Airway epithelial cell (primary cell): ENCODE measurements around the gene TP53TG5. TPM values are rescaled to one million over a fixed set of nuclear protein-coding genes. Genes with fewer than 3 reads are reported as not detected.

Experiments used
- total RNA-seq: library from RNA; depleted of rRNA; stranded (reverse); fragments of >200 nt; gene quantifications from 2 replicates; pipeline ENCODE4 v1.2.3, GENCODE V29; 2015

The TP53TG5 gene
- total RNA-seq = not detected in 2 replicates

GRCh38 chr20:45378191-45378590 lies at the start of gene TP53TG5:
Gene TP53TG5 (minus strand): TSS chr20:45378325. CDS start chr20:45378236, 89 bp downstream.

DNA sequence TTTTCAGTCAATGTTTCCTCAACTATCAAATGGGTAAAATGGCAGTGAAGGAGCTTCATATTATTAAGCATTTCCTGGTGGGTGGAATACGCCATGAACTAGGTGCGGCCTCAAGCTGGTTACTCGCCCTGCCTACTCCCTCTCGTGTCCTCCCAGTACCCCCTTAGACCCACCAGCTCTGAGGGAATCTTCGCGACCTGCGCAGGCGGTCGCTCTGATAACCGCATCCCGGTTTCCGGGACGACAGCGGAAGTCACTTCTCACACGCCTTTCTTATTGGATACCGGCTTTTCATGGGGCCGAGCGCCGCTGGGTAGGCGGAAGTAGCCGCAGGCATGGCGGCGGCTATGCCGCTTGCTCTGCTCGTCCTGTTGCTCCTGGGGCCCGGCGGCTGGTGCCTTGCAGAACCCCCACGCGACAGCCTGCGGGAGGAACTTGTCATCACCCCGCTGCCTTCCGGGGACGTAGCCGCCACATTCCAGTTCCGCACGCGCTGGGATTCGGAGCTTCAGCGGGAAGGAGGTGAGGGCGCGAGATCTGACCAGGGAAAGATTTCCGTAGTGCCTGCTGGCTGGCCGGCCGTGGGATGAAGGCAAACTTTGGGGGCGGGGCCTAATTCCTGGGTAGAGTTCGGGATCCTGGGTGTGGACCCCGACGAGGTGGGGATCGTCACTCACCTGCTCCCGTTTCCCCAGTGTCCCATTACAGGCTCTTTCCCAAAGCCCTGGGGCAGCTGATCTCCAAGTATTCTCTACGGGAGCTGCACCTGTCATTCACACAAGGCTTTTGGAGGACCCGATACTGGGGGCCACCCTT lies 37.9 kb upstream of the TP53TG5 start, which contains the start of gene PIGT:
Gene PIGT (plus strand): TSS at position 320 of the 816 bp plus-strand sequence. CDS start 16 bp downstream, at position 336.

DNA sequence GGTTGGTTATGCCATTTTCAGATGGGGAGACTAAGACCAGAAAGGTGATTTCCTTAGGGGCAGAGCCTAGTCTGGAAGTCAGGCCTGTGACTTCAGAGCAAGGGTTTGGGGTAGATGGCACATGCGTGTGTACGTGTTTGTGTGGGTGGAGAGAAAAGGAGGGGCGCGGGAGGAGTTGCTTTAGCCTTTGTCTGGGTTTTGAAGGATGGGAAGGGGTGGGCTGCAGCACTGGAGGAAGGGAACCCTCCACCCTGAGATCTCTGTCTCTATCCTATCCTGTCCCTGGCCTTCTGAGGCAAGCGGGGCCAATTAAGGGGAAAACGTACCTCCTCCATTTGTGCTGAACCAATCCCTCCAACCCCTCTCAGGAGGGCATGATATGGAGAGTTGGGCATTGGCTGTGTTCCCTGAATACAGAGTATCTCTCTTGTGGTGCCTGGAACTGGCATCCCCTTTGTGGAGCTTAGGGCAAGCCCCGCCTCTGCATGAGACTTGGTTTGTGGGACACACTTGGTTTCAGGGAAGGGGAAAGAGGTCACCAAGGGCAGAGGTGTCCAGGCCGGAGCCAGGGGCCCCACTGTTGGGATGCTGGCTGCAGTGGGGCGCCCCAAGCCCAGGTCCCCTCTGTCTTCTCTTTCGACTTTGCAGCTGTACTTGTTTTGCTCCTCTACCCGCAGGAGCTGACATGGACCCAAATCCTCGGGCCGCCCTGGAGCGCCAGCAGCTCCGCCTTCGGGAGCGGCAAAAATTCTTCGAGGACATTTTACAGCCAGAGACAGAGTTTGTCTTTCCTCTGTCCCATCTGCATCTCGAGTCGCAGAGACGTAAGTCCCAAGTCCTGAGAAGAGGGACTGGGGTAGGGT lies 29.9 kb upstream of the TP53TG5 start, which contains the start of gene DBNDD2:
Gene DBNDD2 (plus strand): TSS at position 507 of the 863 bp plus-strand sequence. CDS start 179 bp downstream, at position 686.

GRCh38 chr20:45362804-45363610 lies 15.1 kb downstream of the TP53TG5 start, which contains the start of gene SYS1:
Gene SYS1 (plus strand): TSS chr20:45363156. CDS start chr20:45363532, 376 bp downstream.

DNA sequence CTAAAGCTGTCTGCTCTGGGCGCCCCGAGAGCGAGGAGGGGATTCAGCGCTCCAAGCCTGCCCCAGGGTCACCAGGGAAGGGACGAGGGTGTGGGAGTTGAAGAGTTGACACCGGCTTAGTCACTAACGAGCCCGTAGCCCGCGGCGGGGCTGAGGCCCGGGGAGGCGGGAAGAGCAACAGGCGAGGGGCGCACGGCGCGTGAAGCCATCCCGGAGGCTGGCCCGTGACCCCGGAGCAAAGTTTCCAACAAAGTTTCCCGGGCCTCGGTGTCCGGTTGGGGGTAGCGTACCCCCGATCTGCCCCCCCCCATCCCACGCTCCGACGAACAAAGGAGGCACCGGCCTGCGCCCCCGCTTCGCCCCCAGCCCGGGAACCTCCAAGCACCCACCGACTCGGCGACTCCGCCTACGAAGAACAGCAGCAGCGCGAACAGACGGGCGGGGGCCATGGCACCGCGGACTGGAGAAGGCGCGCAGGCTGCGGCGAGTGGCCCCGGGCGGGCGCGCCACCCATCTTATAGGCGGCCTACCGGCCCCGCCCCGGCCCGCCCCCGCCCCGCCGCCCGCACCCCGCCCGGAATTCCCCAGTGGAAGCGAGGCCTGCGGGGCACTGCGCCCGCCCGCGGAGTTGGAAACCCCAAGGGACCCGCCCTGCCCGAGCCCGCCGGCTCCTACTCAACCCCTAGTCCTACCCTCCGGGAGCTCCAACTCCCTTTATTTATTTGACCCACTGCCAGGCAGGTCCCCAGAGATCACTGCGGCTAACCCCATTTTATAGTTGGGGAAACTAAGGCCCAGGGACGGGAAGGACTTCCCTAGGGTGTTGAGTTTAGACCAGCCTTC lies 30.0 kb downstream of the TP53TG5 start, which contains the start of gene SDC4:
Gene SDC4 (minus strand): TSS at position 489 of the 843 bp plus-strand sequence. CDS start 40 bp downstream, at position 449.

Other genes starting within 250 kb of the TP53TG5 start
- 53.8 and 117 TPM in 2 replicates for gene PI3, start 203.4 kb downstream of the TP53TG5 start, total RNA-seq
- not detected in 2 replicates for gene SEMG1, start 171.3 kb downstream of the TP53TG5 start, total RNA-seq
- not detected in 2 replicates for gene SEMG2, start 157.0 kb downstream of the TP53TG5 start, total RNA-seq
- gene SLPI, start 123.8 kb downstream of the TP53TG5 start, total RNA-seq = 466 and 502 TPM in 2 replicates
- not detected in 2 replicates for gene RBPJL, start 71.5 kb downstream of the TP53TG5 start, total RNA-seq
- gene MATN4, start 70.0 kb downstream of the TP53TG5 start, total RNA-seq = 0.05 TPM in 1 of 2 replicates, not detected in the other
- gene SDC4, start 29.9 kb downstream of the TP53TG5 start, total RNA-seq = 226 and 235 TPM in 2 replicates
- 18.8 and 26.3 TPM in 2 replicates for gene SYS1, start 15.2 kb downstream of the TP53TG5 start, total RNA-seq
- 28.2 and 28.3 TPM in 2 replicates for gene DBNDD2, start 30.0 kb upstream of the TP53TG5 start, total RNA-seq
- 43.3 and 68.6 TPM in 2 replicates for gene PIGT, start 37.8 kb upstream of the TP53TG5 start, total RNA-seq
- gene WFDC2, start 91.4 kb upstream of the TP53TG5 start, total RNA-seq = 1.3 and 4.9 TPM in 2 replicates
- gene SPINT3, start 137.3 kb upstream of the TP53TG5 start, total RNA-seq = not detected in 2 replicates
- not detected in 2 replicates for gene WFDC6, start 161.2 kb upstream of the TP53TG5 start, total RNA-seq
- not detected in 2 replicates for gene EPPIN, start 169.1 kb upstream of the TP53TG5 start, total RNA-seq
- not detected in 2 replicates for gene WFDC8, start 201.0 kb upstream of the TP53TG5 start, total RNA-seq